ENCODE results near the gene EPB41L1.

EPB41L1 gene

GRCh38 chr20:36225666-36226065, 71.1 kb downstream of the EPB41L1 start:
- H3K4me3 ChIP-seq (replicated peaks; ENCODE audit: low read depth, low read length), result no peak overlapping the region
- no peak for DNase-seq (ENCODE audit: extremely low read depth, low read depth)
- TF ChIP-seq CTCF (IDR thresholded peaks at IDR 0.05; ENCODE audit: low read depth, low read length, missing control alignments), result no peak

GRCh38 chr20:36228770-36229169, 74.2 kb downstream of the EPB41L1 start:
- no peak for DNase-seq (ENCODE audit: extremely low read depth, low read depth)
- no peak for TF ChIP-seq CTCF (IDR thresholded peaks at IDR 0.05; ENCODE audit: low read depth, low read length, missing control alignments)

GRCh38 chr20:36230019-36230418, 75.5 kb downstream of the EPB41L1 start:
- H3K4me3 ChIP-seq (replicated peaks; ENCODE audit: low read depth, low read length), result no peak overlapping the region
- TF ChIP-seq CTCF (IDR thresholded peaks at IDR 0.05; ENCODE audit: low read depth, low read length, missing control alignments), result no peak
- DNase-seq (ENCODE audit: extremely low read depth, low read depth), result no peak

More at GRCh38 chr20:36228770-36229169, 74.2 kb downstream of the EPB41L1 start:
- H3K4me3 ChIP-seq (replicated peaks; ENCODE audit: low read depth, low read length), result no peak overlapping the region

GRCh38 chr20:36231331-36231730, 76.8 kb downstream of the EPB41L1 start:
- no peak for DNase-seq (ENCODE audit: extremely low read depth, low read depth)
- H3K4me3 ChIP-seq (replicated peaks; ENCODE audit: low read depth, low read length), result no peak overlapping the region
- TF ChIP-seq CTCF (IDR thresholded peaks at IDR 0.05; ENCODE audit: low read depth, low read length, missing control alignments), result no peak

- H3K4me3 ChIP-seq (replicated peaks; ENCODE audit: low read depth, low read length), result no peak overlapping the region
- DNase-seq (ENCODE audit: extremely low read depth, low read depth), result no peak
- TF ChIP-seq CTCF (IDR thresholded peaks at IDR 0.05; ENCODE audit: low read depth, low read length, missing control alignments), result no peak
Measured at GRCh38 chr20:36234771-36235320, 80.3 kb downstream of the EPB41L1 start.

- DNase-seq (ENCODE audit: extremely low read depth, low read depth), result peak; percentile 16
- peak within 1 kb of the TSS; percentile 84 for H3K4me3 ChIP-seq (replicated peaks; ENCODE audit: low read depth, low read length)
- TF ChIP-seq CTCF (IDR thresholded peaks at IDR 0.05; ENCODE audit: low read depth, low read length, missing control alignments), result no peak
Measured at GRCh38 chr20:36235892-36236785, 81.6 kb downstream of the EPB41L1 start, which contains the start of gene AAR2. Gene AAR2, plus strand, starts transcription at chr20:36236478. Its CDS starts 3,391 bp downstream, at chr20:36239869.

Measured in HFF-Myc (cell line).